Measurements from ENCODE around the gene CRTC1. TPM values are rescaled to one million over a fixed set of nuclear protein-coding genes. Genes with fewer than 3 reads are reported as not detected.

CRTC1 gene
- 1.2 and 2.0 TPM in 2 replicates for total RNA-seq

GRCh38 chr19:18683109-18683957 is at the start of gene CRTC1:
Gene CRTC1 (plus strand): TSS chr19:18683680. CDS start chr19:18683703, 23 bp downstream.

GRCh38 chr19:18636969-18637629 is 46.4 kb upstream of the CRTC1 start, which contains the start of gene KLHL26:
Gene KLHL26 (plus strand): TSS chr19:18637028. CDS start chr19:18637055, 27 bp downstream.

GRCh38 chr19:18790566-18791314 is 107.3 kb downstream of the CRTC1 start, which contains the start of gene COMP:
Gene COMP (minus strand): TSS chr19:18791305. CDS start chr19:18791269, 36 bp downstream.

GRCh38 chr19:18831524-18832305 is 148.2 kb downstream of the CRTC1 start, which contains the start of gene UPF1:
Gene UPF1 (plus strand): TSS chr19:18831959. CDS start chr19:18832210, 251 bp downstream.

Other genes with a start within 250 kb of the CRTC1 start
- 10.7 and 17.8 TPM in 2 replicates for gene ISYNA1, start 245.5 kb upstream of the CRTC1 start, total RNA-seq
- gene ELL, start 161.6 kb upstream of the CRTC1 start, total RNA-seq, result 13.6 and 15.8 TPM in 2 replicates
- 207 and 320 TPM in 2 replicates for gene FKBP8, start 140.1 kb upstream of the CRTC1 start, total RNA-seq
- gene KXD1, start 125.8 kb upstream of the CRTC1 start, total RNA-seq, result 58.6 and 106 TPM in 2 replicates
- gene UBA52, start 111.8 kb upstream of the CRTC1 start, total RNA-seq, result 565 and 821 TPM in 2 replicates
- gene REX1BD, start 94.9 kb upstream of the CRTC1 start, total RNA-seq, result 47.6 and 64.8 TPM in 2 replicates
- gene CRLF1, start 76.9 kb upstream of the CRTC1 start, total RNA-seq, result 19.7 TPM in 2 replicates
- gene TMEM59L, start 70.8 kb upstream of the CRTC1 start, total RNA-seq, result 0.96 and 1.4 TPM in 2 replicates
- gene KLHL26, start 46.7 kb upstream of the CRTC1 start, total RNA-seq, result 4.0 and 4.2 TPM in 2 replicates
- gene COMP, start 107.6 kb downstream of the CRTC1 start, total RNA-seq, result 0.28 and 0.77 TPM in 2 replicates
- gene UPF1, start 148.3 kb downstream of the CRTC1 start, total RNA-seq, result 55.0 and 65.4 TPM in 2 replicates
- gene CERS1, start 212.5 kb downstream of the CRTC1 start, total RNA-seq, result 1.7 and 2.0 TPM in 2 replicates
- 144 and 216 TPM in 2 replicates for gene COPE, start 235.7 kb downstream of the CRTC1 start, total RNA-seq
- 47.4 and 72.9 TPM in 2 replicates for gene DDX49, start 236.0 kb downstream of the CRTC1 start, total RNA-seq

Data from regular cardiac myocyte (primary cell).